ENCODE data around the gene EED.

The EED gene

GRCh38 chr11:86246293-86246675 lies 1.7 kb downstream of the EED start:
- H3K36me3 ChIP-seq (ENCODE audit: control insufficient read depth in 1 of 2, insufficient read depth in 2 of 2, low read length in 2 of 2): no peaks in the 10 kb centered on the region
- H3K4me3 ChIP-seq (ENCODE audit: low read depth, low read length): no peak overlapping the region
- no peaks in the 10 kb centered on the region for H3K4me1 ChIP-seq (ENCODE audit: control insufficient read depth in 1 of 2, insufficient read depth in 2 of 2, low read length in 2 of 2)
- no peak overlapping the region for H2BK120ac ChIP-seq (ENCODE audit: insufficient read depth, low read length, poor library complexity)
- H3K18ac ChIP-seq (ENCODE audit: low read length): no peak overlapping the region
- no peak overlapping the region for H4K91ac ChIP-seq (ENCODE audit: low read depth, low read length)
- no peak overlapping the region for H3K14ac ChIP-seq (ENCODE audit: low read length)
- no peak overlapping the region for H3K4ac ChIP-seq (ENCODE audit: low read depth, low read length)
- no peak overlapping the region for H4K12ac ChIP-seq (ENCODE audit: low read depth, low read length)
- no peak overlapping the region for H2BK12ac ChIP-seq (ENCODE audit: low read length)
- H3K27me3 ChIP-seq (ENCODE audit: insufficient read depth, low read length): no peaks in the 10 kb centered on the region
- peak overlapping the region; percentile 44 for H3K4me2 ChIP-seq (ENCODE audit: low read length)
- no peak overlapping the region for H2BK5ac ChIP-seq (ENCODE audit: low read depth, low read length, poor library complexity)
- no peak overlapping the region for H2AFZ ChIP-seq (ENCODE audit: insufficient read depth, low read length, poor library complexity)
- no peak overlapping the region for H3K23ac ChIP-seq (ENCODE audit: low read length)
- H3K79me2 ChIP-seq (ENCODE audit: control insufficient read depth, insufficient read depth, low read length, poor library complexity): peaks cover 15% of the 10 kb centered on the region
- no peak overlapping the region for H3K9ac ChIP-seq (ENCODE audit: low read length)
- no peak overlapping the region for H4K8ac ChIP-seq (ENCODE audit: low read depth, low read length)
- H2AK5ac ChIP-seq (ENCODE audit: low read length): no peak overlapping the region
- WGBS (ENCODE audit: extremely low coverage, insufficient coverage, insufficient read length): no CpG with 5 or more reads among the region's 5 CpGs
- H3K79me1 ChIP-seq (ENCODE audit: low read length): peaks cover 13% of the 10 kb centered on the region
- peak in 1 of 2 donors; percentile 25 for DNase-seq
- H3K9me3 ChIP-seq (ENCODE audit: insufficient read depth, low read depth, low read length): no peaks in the 10 kb centered on the region
- no peak overlapping the region for H3K27ac ChIP-seq (ENCODE audit: low read depth, low read length)

- no peak overlapping the region for H3K4me2 ChIP-seq (ENCODE audit: low read length)
- no peak overlapping the region for H3K14ac ChIP-seq (ENCODE audit: low read length)
- no peak overlapping the region for H2BK12ac ChIP-seq (ENCODE audit: low read length)
- peaks cover 15% of the 10 kb centered on the region for H3K79me2 ChIP-seq (ENCODE audit: control insufficient read depth, insufficient read depth, low read length, poor library complexity)
- no peak overlapping the region for H2AFZ ChIP-seq (ENCODE audit: insufficient read depth, low read length, poor library complexity)
- H3K36me3 ChIP-seq (ENCODE audit: control insufficient read depth in 1 of 2, insufficient read depth in 2 of 2, low read length in 2 of 2): peaks cover under 1% of the 10 kb centered on the region in 2 experiments
- no peaks in the 10 kb centered on the region for H3K9me3 ChIP-seq (ENCODE audit: insufficient read depth, low read depth, low read length)
- no peak for DNase-seq
- no peaks in the 10 kb centered on the region for H3K27me3 ChIP-seq (ENCODE audit: insufficient read depth, low read length)
- no peak overlapping the region for H4K8ac ChIP-seq (ENCODE audit: low read depth, low read length)
- no peak overlapping the region for H3K9ac ChIP-seq (ENCODE audit: low read length)
- WGBS (ENCODE audit: extremely low coverage, insufficient coverage, insufficient read length): no CpG with 5 or more reads among the region's 1 CpG
- no peak overlapping the region for H3K23ac ChIP-seq (ENCODE audit: low read length)
- no peak overlapping the region for H3K4me3 ChIP-seq (ENCODE audit: low read depth, low read length)
- no peak overlapping the region for H4K91ac ChIP-seq (ENCODE audit: low read depth, low read length)
- H3K4me1 ChIP-seq (ENCODE audit: control insufficient read depth in 1 of 2, insufficient read depth in 2 of 2, low read length in 2 of 2): no peaks in the 10 kb centered on the region
- peak overlapping the region; percentile 29 for H3K4ac ChIP-seq (ENCODE audit: low read depth, low read length)
- no peak overlapping the region for H3K27ac ChIP-seq (ENCODE audit: low read depth, low read length)
- no peak overlapping the region for H4K12ac ChIP-seq (ENCODE audit: low read depth, low read length)
- H2BK5ac ChIP-seq (ENCODE audit: low read depth, low read length, poor library complexity): no peak overlapping the region
- H3K79me1 ChIP-seq (ENCODE audit: low read length): peaks cover 13% of the 10 kb centered on the region
- no peak overlapping the region for H2AK5ac ChIP-seq (ENCODE audit: low read length)
- H3K18ac ChIP-seq (ENCODE audit: low read length): no peak overlapping the region
- no peak overlapping the region for H2BK120ac ChIP-seq (ENCODE audit: insufficient read depth, low read length, poor library complexity)
Measured at GRCh38 chr11:86247608-86248007, 3.1 kb downstream of the EED start.

GRCh38 chr11:86248609-86249008 lies 4.1 kb downstream of the EED start:
- H4K12ac ChIP-seq (ENCODE audit: low read depth, low read length): no peak overlapping the region

GRCh38 chr11:86249307-86250098 lies 5.0 kb downstream of the EED start:
- Histone ChIP-seq H3K79me1 (ENCODE audit: low read length) (peaks cover 12% of the 10 kb centered on the region), H3K18ac (ENCODE audit: low read length) (no peak overlapping the region), H3K4me3 (ENCODE audit: low read depth, low read length) (no peak overlapping the region), H2BK5ac (ENCODE audit: low read depth, low read length, poor library complexity) (no peak overlapping the region), H3K14ac (ENCODE audit: low read length) (no peak overlapping the region), H3K36me3 (ENCODE audit: control insufficient read depth in 1 of 2, insufficient read depth in 2 of 2, low read length in 2 of 2) (peaks cover 2 to 3% of the 10 kb centered on the region in 2 experiments), H3K27ac (ENCODE audit: low read depth, low read length) (no peak overlapping the region), H2AK5ac (ENCODE audit: low read length) (no peak overlapping the region), H4K12ac (ENCODE audit: low read depth, low read length) (no peak overlapping the region), H3K4me1 (ENCODE audit: control insufficient read depth in 1 of 2, insufficient read depth in 2 of 2, low read length in 2 of 2) (no peaks in the 10 kb centered on the region), H2BK120ac (ENCODE audit: insufficient read depth, low read length, poor library complexity) (no peak overlapping the region), H3K9me3 (ENCODE audit: insufficient read depth, low read depth, low read length) (no peaks in the 10 kb centered on the region), H3K79me2 (ENCODE audit: control insufficient read depth, insufficient read depth, low read length, poor library complexity) (peaks cover 13% of the 10 kb centered on the region), H3K4ac (ENCODE audit: low read depth, low read length) (peak overlapping the region; percentile 58), H3K23ac (ENCODE audit: low read length) (no peak overlapping the region), H4K91ac (ENCODE audit: low read depth, low read length) (no peak overlapping the region), H2BK12ac (ENCODE audit: low read length) (no peak overlapping the region), H3K4me2 (ENCODE audit: low read length) (no peak overlapping the region), H2AFZ (ENCODE audit: insufficient read depth, low read length, poor library complexity) (no peak overlapping the region), H3K9ac (ENCODE audit: low read length) (no peak overlapping the region), H4K8ac (ENCODE audit: low read depth, low read length) (no peak overlapping the region), H3K27me3 (ENCODE audit: insufficient read depth, low read length) (no peaks in the 10 kb centered on the region)
- DNase-seq: no peak
- no CpG with 5 or more reads among the region's 3 CpGs for WGBS (ENCODE audit: extremely low coverage, insufficient coverage, insufficient read length)

More at GRCh38 chr11:86248609-86249008, 4.1 kb downstream of the EED start:
- H3K9ac ChIP-seq (ENCODE audit: low read length): no peak overlapping the region
- H3K79me2 ChIP-seq (ENCODE audit: control insufficient read depth, insufficient read depth, low read length, poor library complexity): peaks cover 15% of the 10 kb centered on the region
- H2BK12ac ChIP-seq (ENCODE audit: low read length): no peak overlapping the region
- no peak overlapping the region for H2BK5ac ChIP-seq (ENCODE audit: low read depth, low read length, poor library complexity)
- peak overlapping the region; percentile 88 for H3K18ac ChIP-seq (ENCODE audit: low read length)
- H3K79me1 ChIP-seq (ENCODE audit: low read length): peaks cover 13% of the 10 kb centered on the region
- no peak overlapping the region for H2BK120ac ChIP-seq (ENCODE audit: insufficient read depth, low read length, poor library complexity)
- H4K91ac ChIP-seq (ENCODE audit: low read depth, low read length): no peak overlapping the region
- no peaks in the 10 kb centered on the region for H3K27me3 ChIP-seq (ENCODE audit: insufficient read depth, low read length)
- H3K4me1 ChIP-seq (ENCODE audit: control insufficient read depth in 1 of 2, insufficient read depth in 2 of 2, low read length in 2 of 2): no peaks in the 10 kb centered on the region
- no peak overlapping the region for H3K14ac ChIP-seq (ENCODE audit: low read length)
- H3K9me3 ChIP-seq (ENCODE audit: insufficient read depth, low read depth, low read length): no peaks in the 10 kb centered on the region
- no peak overlapping the region for H4K8ac ChIP-seq (ENCODE audit: low read depth, low read length)
- no peak for DNase-seq
- no peak overlapping the region for H2AFZ ChIP-seq (ENCODE audit: insufficient read depth, low read length, poor library complexity)
- H3K23ac ChIP-seq (ENCODE audit: low read length): no peak overlapping the region
- no CpG with 5 or more reads among the region's 4 CpGs for WGBS (ENCODE audit: extremely low coverage, insufficient coverage, insufficient read length)
- H3K36me3 ChIP-seq (ENCODE audit: control insufficient read depth in 1 of 2, insufficient read depth in 2 of 2, low read length in 2 of 2): peaks cover 2 to 3% of the 10 kb centered on the region in 2 experiments
- H3K4me3 ChIP-seq (ENCODE audit: low read depth, low read length): no peak overlapping the region
- H3K27ac ChIP-seq (ENCODE audit: low read depth, low read length): no peak overlapping the region
- no peak overlapping the region for H2AK5ac ChIP-seq (ENCODE audit: low read length)
- no peak overlapping the region for H3K4me2 ChIP-seq (ENCODE audit: low read length)
- H3K4ac ChIP-seq (ENCODE audit: low read depth, low read length): peak overlapping the region; percentile 99
